HepG2 (cell line): Measurements from ENCODE around the gene CFL1. TPM values are rescaled to one million over a fixed set of nuclear protein-coding genes. Genes with fewer than 3 reads are reported as not detected.

ENCODE experiments used
- CENPX ChIP-seq: sonication (generic); formaldehyde crosslinking; IDR thresholded peaks from 2 replicates; pipeline ENCODE4 v1.9.0; 2021; ENCODE audit warnings: mild to moderate bottlenecking, missing genetic modification reagents, moderate library complexity
- FOXO4 ChIP-seq: sonication (generic); formaldehyde crosslinking; conservative IDR thresholded peaks from 2 replicates; pipeline ENCODE4 v1.8.1; 2023; ENCODE audit warnings: missing genetic modification reagents
- HNRNPL ChIP-seq: fragments of 200-400 bp; formaldehyde crosslinking; IDR thresholded peaks from 2 replicates; pipeline ENCODE4 v1.6.1; 2017; ENCODE audit warnings: mild to moderate bottlenecking, low read depth, low read length
- ISX ChIP-seq: sonication (generic); formaldehyde crosslinking; conservative IDR thresholded peaks from 2 replicates; pipeline ENCODE4 v1.5.0; 2020; ENCODE audit warnings: missing genetic modification reagents
- KDM4B ChIP-seq: sonication (generic); formaldehyde crosslinking; IDR thresholded peaks from 2 replicates; pipeline ENCODE4 v1.4.0; 2020; ENCODE audit warnings: missing genetic modification reagents
- KMT2A ChIP-seq: sonication (generic); formaldehyde crosslinking; IDR thresholded peaks from 2 replicates; pipeline ENCODE4 v1.4.0; 2020; ENCODE audit warnings: missing genetic modification reagents
- NFKBIZ ChIP-seq: IDR thresholded peaks from 2 replicates; pipeline ENCODE4 v1.6.1; 2018; ENCODE audit warnings: missing genetic modification reagents, missing compliant biosample characterization
- NRL ChIP-seq: sonication (generic); formaldehyde crosslinking; IDR thresholded peaks from 2 replicates; pipeline ENCODE4 v1.5.0; 2020; ENCODE audit warnings: missing genetic modification reagents, mild to moderate bottlenecking, moderate library complexity, borderline replicate concordance
- PAWR ChIP-seq: sonication (generic); formaldehyde crosslinking; IDR thresholded peaks from 2 replicates; pipeline ENCODE4 v1.4.0; 2020; ENCODE audit warnings: missing genetic modification reagents, mild to moderate bottlenecking, borderline replicate concordance
- SALL1 ChIP-seq: sonication (generic); formaldehyde crosslinking; IDR thresholded peaks from 2 replicates; pipeline ENCODE4 v1.8.0; 2022; ENCODE audit warnings: mild to moderate bottlenecking, missing genetic modification reagents
- SIN3A ChIP-seq: IDR thresholded peaks from 2 replicates; pipeline ENCODE4 v1.6.1; 2011; ENCODE audit warnings: low read depth, mild to moderate bottlenecking, control low read depth, low read length, borderline replicate concordance
- ZFP62 ChIP-seq: sonication (generic); formaldehyde crosslinking; IDR thresholded peaks from 2 replicates; pipeline ENCODE4 v1.4.0; 2020; ENCODE audit warnings: missing genetic modification reagents
- ZNF280B ChIP-seq: sonication (generic); formaldehyde crosslinking; IDR thresholded peaks from 2 replicates; pipeline ENCODE4 v1.5.0; 2020; ENCODE audit warnings: missing genetic modification reagents, mild to moderate bottlenecking, borderline replicate concordance
- ZNF331 ChIP-seq: sonication (generic); formaldehyde crosslinking; IDR thresholded peaks from 2 replicates; pipeline ENCODE4 v1.4.0; 2020; ENCODE audit warnings: missing genetic modification reagents
- ZNF350 ChIP-seq: sonication (generic); formaldehyde crosslinking; IDR thresholded peaks from 2 replicates; pipeline ENCODE4 v1.4.0; 2020; ENCODE audit warnings: mild to moderate bottlenecking, low read depth, missing genetic modification reagents, borderline replicate concordance
- ZNF552 ChIP-seq: sonication (generic); formaldehyde crosslinking; IDR thresholded peaks from 2 replicates; pipeline ENCODE4 v1.9.0; 2022; ENCODE audit warnings: missing genetic modification reagents, mild to moderate bottlenecking, borderline replicate concordance
- ZNF674 ChIP-seq: sonication (generic); formaldehyde crosslinking; IDR thresholded peaks from 2 replicates; pipeline ENCODE4 v1.5.0; 2020; ENCODE audit warnings: low read depth, mild to moderate bottlenecking, missing genetic modification reagents
- polyA plus RNA-seq, 8 experiments: library from polyadenylated mRNA; depleted of rRNA in 3 of 8; stranded (reverse) in 7 of 8; unstranded in 1 of 8; fragments of >200 nt; fragmentation: Illumina TruSeq in 4 of 8; extraction: Trizol in 4 of 8; gene quantifications; 2 replicates each; pipeline versions ENCODE4 v1.2.1 to v1.2.3, GENCODE V29; 2011 to 2016; ENCODE audit warnings: low read depth in 4 of 8, missing spikeins in 1 of 8, mixed read lengths in 1 of 8; ENCODE audit not compliant: insufficient read depth in 1 of 8
- total RNA-seq, 5 experiments: library from RNA; depleted of rRNA; stranded (reverse); fragments of >200 nt; fragmentation: Illumina TruSeq; extraction: Trizol; gene quantifications; 2 replicates each; pipeline ENCODE4 v1.2.3, GENCODE V29; 2016; ENCODE audit warnings: low read depth in 1 of 5
- TF ChIP-seq, protein P1 (sequence below): sonication (generic); formaldehyde crosslinking; IDR thresholded peaks from 2 replicates; pipeline ENCODE4 v1.4.0; 2020; ENCODE audit warnings: missing genetic modification reagents
- TF ChIP-seq, protein P2 (sequence below): IDR thresholded peaks from 2 replicates; pipeline ENCODE4 v1.6.1; 2018; ENCODE audit warnings: missing genetic modification reagents, mild to moderate bottlenecking, missing compliant biosample characterization
- TF ChIP-seq, protein P3 (sequence below): IDR thresholded peaks from 2 replicates; pipeline ENCODE4 v1.4.0; 2020; ENCODE audit warnings: mild to moderate bottlenecking, missing genetic modification reagents

The CFL1 gene
- total and polyA plus RNA-seq, 2 of the 13 experiments (the other 11 are each of a cell fraction or from before 2014, with no cell fraction given), result 379 to 383 TPM

DNA sequence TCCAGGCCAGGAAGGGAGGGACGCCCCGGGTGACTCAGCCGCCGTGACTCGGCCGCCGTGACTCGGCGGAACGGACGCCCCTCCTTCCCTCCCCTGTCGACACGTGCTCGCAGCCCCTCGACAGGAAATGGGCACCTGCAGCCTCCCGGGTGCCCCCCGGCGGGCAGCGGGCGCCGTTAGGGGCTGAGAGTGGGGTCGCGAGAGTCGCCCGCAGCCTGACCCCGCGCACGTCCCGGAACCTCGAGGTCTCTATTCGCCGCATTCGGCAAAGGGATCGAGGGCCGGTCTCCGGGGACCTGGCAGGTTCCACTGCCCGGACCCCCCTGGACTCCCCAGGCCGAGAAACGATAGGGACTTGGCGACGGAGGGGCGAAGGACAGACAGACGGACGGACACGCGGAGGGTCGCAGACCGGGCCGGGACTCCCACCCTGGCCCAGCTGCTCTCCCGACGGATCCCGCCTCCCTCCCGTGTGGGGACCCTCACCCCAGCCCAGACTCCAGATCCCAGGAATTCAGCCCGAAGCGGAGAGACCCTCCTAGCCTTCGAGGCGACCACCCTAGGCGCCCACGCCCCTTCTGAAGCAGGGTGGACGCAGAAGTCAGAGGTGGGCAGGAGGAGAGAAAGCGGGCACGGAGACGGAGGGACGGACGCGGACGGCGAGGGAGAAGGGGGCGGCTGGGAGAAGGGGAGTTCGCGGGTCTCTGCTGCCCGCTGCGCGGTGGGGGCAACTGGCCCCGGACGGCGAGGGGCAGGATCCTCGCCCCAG, 41.6 kb upstream of the CFL1 start (continued):
- TF ChIP-seq HNRNPL (peak; percentile 91), ISX (CRISPR knock-in tag) (0 out of 2 replicates have a peak, but pooled peaks have one; percentile 25), ZNF280B (CRISPR knock-in tag) (peak; percentile 82), KDM4B (CRISPR knock-in tag) (no peak), ZNF350 (peak; percentile 70; the same call in 1 of the 2 replicates), ZNF552 (CRISPR knock-in tag) (no peak), CENPX (CRISPR knock-in tag) (no peak), ZNF674 (CRISPR knock-in tag) (no peak), SIN3A (peak; percentile 31; the same call in 1 of the 2 replicates), NRL (CRISPR knock-in tag) (peak; percentile 75; the same call in 1 of the 2 replicates), ZNF331 (CRISPR knock-in tag) (peak; percentile 43; the same call in 1 of the 2 replicates), FOXO4 (no peak), KMT2A (no peak; the same call in 1 of the 2 replicates), PAWR (CRISPR knock-in tag) (no peak), SALL1 (CRISPR knock-in tag) (peak; percentile 77), NFKBIZ (peak; percentile 45; the same call in 1 of the 2 replicates), ZFP62 (CRISPR knock-in tag) (no peak)
- TF ChIP-seq, protein P1, sequence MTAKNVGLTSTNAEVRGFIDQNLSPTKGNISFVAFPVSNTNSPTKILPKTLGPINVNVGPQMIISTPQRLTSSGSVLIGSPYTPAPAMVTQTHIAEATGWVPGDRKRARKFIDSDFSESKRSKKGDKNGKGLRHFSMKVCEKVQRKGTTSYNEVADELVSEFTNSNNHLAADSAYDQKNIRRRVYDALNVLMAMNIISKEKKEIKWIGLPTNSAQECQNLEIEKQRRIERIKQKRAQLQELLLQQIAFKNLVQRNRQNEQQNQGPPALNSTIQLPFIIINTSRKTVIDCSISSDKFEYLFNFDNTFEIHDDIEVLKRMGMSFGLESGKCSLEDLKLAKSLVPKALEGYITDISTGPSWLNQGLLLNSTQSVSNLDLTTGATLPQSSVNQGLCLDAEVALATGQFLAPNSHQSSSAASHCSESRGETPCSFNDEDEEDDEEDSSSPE (CRISPR knock-in tag), result peak; percentile 74
- TF ChIP-seq, protein P2, sequence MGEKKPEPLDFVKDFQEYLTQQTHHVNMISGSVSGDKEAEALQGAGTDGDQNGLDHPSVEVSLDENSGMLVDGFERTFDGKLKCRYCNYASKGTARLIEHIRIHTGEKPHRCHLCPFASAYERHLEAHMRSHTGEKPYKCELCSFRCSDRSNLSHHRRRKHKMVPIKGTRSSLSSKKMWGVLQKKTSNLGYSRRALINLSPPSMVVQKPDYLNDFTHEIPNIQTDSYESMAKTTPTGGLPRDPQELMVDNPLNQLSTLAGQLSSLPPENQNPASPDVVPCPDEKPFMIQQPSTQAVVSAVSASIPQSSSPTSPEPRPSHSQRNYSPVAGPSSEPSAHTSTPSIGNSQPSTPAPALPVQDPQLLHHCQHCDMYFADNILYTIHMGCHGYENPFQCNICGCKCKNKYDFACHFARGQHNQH (CRISPR knock-in tag), result peak; percentile 59; the same call in 1 of the 2 replicates
- TF ChIP-seq, protein P3, sequence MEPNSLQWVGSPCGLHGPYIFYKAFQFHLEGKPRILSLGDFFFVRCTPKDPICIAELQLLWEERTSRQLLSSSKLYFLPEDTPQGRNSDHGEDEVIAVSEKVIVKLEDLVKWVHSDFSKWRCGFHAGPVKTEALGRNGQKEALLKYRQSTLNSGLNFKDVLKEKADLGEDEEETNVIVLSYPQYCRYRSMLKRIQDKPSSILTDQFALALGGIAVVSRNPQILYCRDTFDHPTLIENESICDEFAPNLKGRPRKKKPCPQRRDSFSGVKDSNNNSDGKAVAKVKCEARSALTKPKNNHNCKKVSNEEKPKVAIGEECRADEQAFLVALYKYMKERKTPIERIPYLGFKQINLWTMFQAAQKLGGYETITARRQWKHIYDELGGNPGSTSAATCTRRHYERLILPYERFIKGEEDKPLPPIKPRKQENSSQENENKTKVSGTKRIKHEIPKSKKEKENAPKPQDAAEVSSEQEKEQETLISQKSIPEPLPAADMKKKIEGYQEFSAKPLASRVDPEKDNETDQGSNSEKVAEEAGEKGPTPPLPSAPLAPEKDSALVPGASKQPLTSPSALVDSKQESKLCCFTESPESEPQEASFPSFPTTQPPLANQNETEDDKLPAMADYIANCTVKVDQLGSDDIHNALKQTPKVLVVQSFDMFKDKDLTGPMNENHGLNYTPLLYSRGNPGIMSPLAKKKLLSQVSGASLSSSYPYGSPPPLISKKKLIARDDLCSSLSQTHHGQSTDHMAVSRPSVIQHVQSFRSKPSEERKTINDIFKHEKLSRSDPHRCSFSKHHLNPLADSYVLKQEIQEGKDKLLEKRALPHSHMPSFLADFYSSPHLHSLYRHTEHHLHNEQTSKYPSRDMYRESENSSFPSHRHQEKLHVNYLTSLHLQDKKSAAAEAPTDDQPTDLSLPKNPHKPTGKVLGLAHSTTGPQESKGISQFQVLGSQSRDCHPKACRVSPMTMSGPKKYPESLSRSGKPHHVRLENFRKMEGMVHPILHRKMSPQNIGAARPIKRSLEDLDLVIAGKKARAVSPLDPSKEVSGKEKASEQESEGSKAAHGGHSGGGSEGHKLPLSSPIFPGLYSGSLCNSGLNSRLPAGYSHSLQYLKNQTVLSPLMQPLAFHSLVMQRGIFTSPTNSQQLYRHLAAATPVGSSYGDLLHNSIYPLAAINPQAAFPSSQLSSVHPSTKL, result peak; percentile 48; the same call in 1 of the 2 replicates
